ENCODE results near the gene FGD2.
"Not testable (repeated sequence)": the region's sequence is repeated elsewhere in the genome, so short reads cannot be mapped to it uniquely, and the experiment has no call there.

The FGD2 gene

DNA sequence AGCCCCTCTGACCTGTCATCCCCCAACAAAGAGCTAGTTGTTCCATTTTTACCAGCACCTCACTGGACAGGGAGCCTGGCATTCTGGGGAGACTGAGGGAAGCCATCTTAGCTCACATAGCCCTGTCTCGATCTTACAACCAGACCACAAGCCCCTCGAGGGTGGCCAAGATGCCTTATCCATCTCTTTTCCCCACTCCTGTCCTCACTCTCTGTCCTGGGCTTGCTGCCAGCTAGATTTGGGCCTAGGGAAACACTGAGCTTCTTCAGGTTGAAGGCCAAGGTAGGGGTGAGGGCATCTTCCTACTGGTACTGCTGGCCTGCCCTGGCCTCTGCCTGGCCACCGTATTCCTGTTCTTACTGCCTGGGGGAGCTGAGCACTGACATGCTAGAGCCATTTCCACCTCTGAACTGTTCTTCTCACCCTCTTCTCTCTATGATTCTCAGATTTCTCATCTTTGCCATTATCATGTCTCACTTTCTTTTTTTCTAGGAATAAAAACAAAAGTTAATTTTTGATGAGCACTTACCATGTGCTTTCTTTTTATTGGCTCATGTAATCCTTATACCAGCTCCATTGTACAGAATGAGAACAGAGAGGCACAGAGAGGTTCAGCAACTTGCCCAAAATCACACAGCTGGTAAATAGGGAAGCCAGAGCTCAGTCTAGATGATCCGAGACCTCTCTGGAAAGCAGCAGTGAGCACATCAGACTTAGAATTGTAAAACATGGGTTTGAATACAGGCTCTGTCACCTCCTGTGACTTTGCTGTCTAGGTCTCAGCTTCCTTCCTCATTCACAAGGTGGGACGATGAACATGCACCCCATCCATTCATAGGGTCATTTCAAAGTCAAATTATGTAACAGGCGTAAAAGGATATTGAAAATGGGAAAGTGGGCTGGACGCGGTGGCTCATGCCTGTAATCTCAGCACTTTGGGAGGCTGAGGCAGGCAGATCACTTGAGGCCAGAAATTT is 28.7 kb downstream of the FGD2 start:
- in situ Hi-C loops (cut with MboI; ENCODE audit: low sequenced_read_pairs), result no loop called here

DNA sequence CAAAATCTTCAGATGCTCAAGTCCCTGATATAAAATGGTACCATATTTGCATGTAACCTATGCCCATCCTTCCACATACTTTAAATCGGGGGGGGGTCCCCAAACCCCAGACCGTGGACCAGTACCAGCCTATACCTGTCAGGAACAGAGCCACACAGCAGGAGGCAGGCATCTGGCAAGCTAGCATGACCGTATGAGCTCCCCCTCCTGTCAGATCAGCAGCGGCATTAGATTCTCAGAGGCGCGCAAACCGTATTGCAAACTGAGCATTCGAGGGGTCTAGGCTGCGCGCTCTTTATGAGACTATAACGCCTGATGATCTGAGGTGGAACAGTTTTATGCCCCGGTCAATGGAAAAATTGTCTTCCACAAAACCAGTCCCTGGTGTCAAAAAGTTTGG is 30.7 kb downstream of the FGD2 start:
- in situ Hi-C loops (cut with MboI; ENCODE audit: low sequenced_read_pairs), result no loop called here

GRCh38 chr6:37038292-37039198 is 33.1 kb downstream of the FGD2 start:
- in situ Hi-C loops (cut with MboI; ENCODE audit: low sequenced_read_pairs), result no loop called here

DNA sequence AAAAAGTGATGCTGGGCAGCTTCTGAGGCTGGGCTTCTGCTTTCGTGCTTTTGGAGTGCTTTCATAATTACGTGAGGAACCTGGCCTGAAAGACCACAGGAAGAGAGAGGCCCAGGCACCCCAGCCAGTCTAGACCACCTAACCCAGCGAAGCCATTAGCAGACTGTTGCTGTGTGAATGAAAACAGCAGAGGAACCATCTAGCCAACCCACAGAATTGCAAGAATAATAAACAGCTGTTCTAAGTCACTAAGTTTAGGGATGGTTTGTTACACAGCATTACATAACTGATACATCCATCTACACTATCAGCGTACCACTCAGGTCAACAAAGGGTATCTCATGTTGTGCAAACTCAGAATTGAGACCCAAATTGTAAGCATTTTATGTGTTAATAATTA is 34.5 kb downstream of the FGD2 start:
- in situ Hi-C loops (cut with MboI; ENCODE audit: low sequenced_read_pairs), result no loop called here

- in situ Hi-C loops (cut with MboI; ENCODE audit: low sequenced_read_pairs), result no loop called here
These were observed 36.1 kb downstream of the FGD2 start for GRCh38 chr6:37041521-37041920.

GRCh38 chr6:37042150-37042549 is 36.7 kb downstream of the FGD2 start:
- in situ Hi-C loops (cut with MboI; ENCODE audit: low sequenced_read_pairs), result no loop called here

GRCh38 chr6:37043091-37043490 is 37.6 kb downstream of the FGD2 start:
- in situ Hi-C loops (cut with MboI; ENCODE audit: low sequenced_read_pairs), result not testable (repeated sequence)

GRCh38 chr6:37047346-37047688 is 41.9 kb downstream of the FGD2 start:
- in situ Hi-C loops (cut with MboI; ENCODE audit: low sequenced_read_pairs), result no loop called here

DNA sequence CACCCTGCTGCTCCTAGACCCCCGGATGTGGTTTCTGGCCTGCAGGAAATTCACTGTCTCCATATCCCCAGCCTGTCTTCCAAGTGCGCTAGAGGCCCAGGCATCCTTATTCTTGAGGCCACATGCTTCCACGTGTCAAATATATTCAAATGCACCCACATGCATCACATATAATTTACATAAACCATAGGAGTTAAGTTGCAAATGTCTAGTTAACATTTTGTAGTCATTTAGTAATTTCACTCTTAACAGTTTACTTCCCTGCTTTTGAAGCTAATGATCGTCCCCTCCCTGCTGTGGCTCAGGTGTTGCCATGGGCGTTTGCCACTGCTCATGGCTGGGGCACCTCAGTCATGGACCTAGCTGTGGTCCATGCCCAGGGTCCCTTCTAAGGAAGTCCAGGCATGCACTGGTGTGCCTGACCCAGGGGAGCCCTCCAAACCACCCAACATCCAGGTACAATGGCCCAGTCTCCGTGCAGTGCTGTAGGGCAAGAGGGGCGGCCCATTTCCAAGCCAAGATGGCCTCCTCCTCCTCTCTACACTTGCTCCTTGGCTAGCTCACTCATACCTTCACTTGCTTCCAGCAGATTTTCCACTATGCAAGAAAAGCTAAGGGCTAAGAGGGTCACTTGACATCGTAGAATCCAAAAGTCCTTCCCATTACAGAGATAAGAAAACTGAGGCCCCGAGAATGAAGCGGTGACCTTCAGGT is 42.4 kb downstream of the FGD2 start:
- in situ Hi-C loops (cut with MboI; ENCODE audit: low sequenced_read_pairs), result no loop called here

- in situ Hi-C loops (cut with MboI; ENCODE audit: low sequenced_read_pairs), result no loop called here
These were observed 43.0 kb downstream of the FGD2 start for GRCh38 chr6:37048403-37048850.

DNA sequence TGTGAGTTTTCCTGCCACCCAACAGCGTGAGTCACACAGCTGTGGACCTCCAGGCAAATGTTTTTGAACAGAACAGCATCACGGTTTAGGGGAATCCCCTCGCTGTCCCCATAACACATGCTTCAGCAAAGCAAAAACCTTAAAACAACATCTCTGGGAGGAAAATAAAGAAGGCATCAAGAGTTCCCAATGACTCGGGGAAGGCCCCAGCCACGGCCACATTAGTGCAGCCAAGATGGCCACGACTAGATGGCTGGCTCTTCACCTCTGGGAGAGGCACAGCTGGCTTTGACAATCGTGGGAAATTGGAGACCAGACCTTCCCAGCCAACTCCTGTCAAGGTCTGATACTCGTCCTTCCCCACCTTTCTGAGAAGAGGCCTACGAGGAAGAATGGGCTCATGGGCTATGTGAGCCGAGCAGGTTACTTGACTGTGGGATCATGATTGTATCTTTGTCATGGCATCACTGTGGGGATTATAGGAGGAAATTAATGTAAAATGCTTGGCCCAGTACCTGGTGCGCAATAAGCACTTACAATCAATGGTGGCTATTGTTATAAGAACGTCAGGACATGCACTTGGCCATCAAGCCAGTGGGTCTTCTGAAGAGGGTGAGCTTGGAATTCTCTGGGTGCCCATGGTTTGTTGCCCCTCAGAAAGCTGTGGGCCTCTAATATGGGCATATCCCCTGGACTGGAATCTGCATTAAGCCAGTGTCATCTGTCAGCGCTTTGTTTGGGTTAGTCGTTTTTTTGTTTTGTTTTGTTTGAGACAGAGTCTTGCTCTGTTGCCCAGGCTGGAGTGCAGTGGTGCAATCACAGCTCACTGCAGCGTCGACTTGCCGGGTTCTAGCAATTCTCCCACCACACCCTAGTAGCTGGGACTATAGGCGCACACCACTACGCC is 43.6 kb downstream of the FGD2 start:
- in situ Hi-C loops (cut with MboI; ENCODE audit: low sequenced_read_pairs), result no loop called here

GRCh38 chr6:37049758-37050044 is 44.2 kb downstream of the FGD2 start:
- in situ Hi-C loops (cut with MboI; ENCODE audit: low sequenced_read_pairs), result loop anchor here (10.0 kb wide), 1 partner anchor 125 kb away; the partner anchor contains the start of gene PIM1

DNA sequence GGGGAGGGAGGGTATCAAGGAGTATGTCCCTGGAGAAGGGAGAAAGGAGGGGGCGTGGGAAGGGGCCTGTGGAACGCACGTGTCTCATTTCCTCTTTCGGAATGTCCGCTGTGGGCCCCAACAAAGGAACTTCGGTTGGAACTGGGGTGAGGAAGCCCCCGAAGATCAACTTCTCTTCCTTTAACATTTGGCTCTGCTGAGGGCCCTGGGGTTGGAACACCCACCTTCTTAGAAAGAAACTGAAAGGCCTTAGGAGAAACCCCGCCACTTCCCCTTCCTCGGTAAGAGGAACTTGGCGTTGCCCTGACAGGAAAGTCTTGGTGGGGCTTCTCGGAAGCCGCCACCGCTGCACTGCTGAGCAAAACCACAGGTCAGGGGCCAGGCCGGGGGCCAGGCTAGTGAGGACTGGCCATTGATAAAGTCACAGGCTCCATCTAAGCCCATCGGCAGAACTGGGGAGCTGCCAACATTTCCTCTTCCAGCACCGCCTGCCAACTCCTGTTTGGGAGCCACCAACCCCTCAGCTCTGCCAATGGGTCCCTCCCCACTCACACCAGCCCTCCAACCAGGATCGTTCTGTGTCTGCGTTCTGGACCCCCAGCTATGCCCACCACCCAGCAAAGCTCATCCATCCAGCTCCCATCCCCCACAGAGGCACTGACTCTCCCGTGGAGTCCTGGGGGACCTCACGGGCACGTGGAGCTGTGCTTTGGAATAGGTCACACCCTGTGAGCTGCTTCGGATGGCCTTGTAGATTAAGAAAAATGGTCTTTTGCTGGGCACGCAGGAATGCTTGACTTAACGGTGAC is 44.8 kb downstream of the FGD2 start:
- in situ Hi-C loops (cut with MboI; ENCODE audit: low sequenced_read_pairs), result loop anchor here (10.0 kb wide), 1 partner anchor 125 kb away; the partner anchor contains the start of gene PIM1

DNA sequence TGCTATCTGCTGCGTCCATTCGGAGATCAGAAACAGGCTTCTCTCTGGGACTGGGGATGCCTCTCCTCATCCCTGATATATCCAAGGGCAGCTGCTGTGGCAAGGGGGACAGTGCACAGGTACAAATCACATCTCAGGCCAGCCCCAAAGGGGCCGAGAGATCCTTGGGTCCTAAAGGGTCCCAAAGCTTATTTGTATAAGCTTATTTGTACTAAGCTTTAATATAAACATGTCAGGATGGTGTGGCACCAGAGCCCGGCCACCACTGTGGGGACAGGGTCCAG is 45.3 kb downstream of the FGD2 start:
- in situ Hi-C loops (cut with MboI; ENCODE audit: low sequenced_read_pairs), result loop anchor here (10.0 kb wide), 1 partner anchor 124 kb away; the partner anchor contains the start of gene PIM1

- in situ Hi-C loops (cut with MboI; ENCODE audit: low sequenced_read_pairs), result loop anchor here (10.0 kb wide), 1 partner anchor 123 kb away; the partner anchor contains the start of gene PIM1
These were observed 45.9 kb downstream of the FGD2 start for GRCh38 chr6:37051138-37052026.

- in situ Hi-C loops (cut with MboI; ENCODE audit: low sequenced_read_pairs), result loop anchor here (10.0 kb wide), 1 partner anchor 123 kb away; the partner anchor contains the start of gene PIM1
These were observed 46.7 kb downstream of the FGD2 start for GRCh38 chr6:37052027-37052628.

DNA sequence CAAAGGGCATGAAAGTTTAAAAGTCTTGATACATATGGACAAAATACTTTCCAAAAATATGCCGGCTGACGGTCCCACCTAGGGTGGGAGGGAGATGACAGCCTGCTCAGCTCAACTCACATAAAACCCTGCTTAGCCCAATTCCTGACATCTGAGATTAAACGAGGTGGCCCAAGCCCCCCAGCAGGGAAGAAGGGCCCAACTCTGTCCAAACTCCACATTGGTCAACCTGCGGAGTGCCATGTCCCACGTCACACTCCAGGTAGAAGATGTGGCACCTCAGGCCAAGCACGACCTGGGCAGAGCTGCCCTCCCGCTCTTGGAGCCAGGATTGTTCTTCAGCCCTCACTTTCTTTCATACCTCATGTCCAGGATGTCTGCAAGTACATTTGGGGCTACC is 48.2 kb downstream of the FGD2 start:
- in situ Hi-C loops (cut with MboI; ENCODE audit: low sequenced_read_pairs), result loop anchor here (10.0 kb wide), 1 partner anchor 121 kb away; the partner anchor contains the start of gene PIM1

- in situ Hi-C loops (cut with MboI; ENCODE audit: low sequenced_read_pairs), result loop anchor here (10.0 kb wide), 1 partner anchor 121 kb away; the partner anchor contains the start of gene PIM1
These were observed 48.7 kb downstream of the FGD2 start for GRCh38 chr6:37054171-37054570.

All from HL-60/S4 treated with retinoic acid at 250 ng/mL for 4 days and 3 days (cell line).